GM18868 (cell line): ENCODE results near the gene GRAMD2A.

Source experiments
- ATAC-seq: cut with Tn5 transposase; IDR thresholded peaks from one replicate; pipeline ENCODE4 v1.9.1; 2021; ENCODE audit warnings: mild to moderate bottlenecking, moderate library complexity; ENCODE audit not compliant: unreplicated experiment

Gene GRAMD2A

GRCh38 chr15:72140088-72140487 is 57.5 kb downstream of the GRAMD2A start:
- ATAC-seq: no peak

- ATAC-seq: no peak
Measured at GRCh38 chr15:72139667-72140066, 57.9 kb downstream of the GRAMD2A start.

- no peak for ATAC-seq
Measured at GRCh38 chr15:72136170-72137051, 61.2 kb downstream of the GRAMD2A start.

- no peak for ATAC-seq
Measured at GRCh38 chr15:72135719-72136118, 61.9 kb downstream of the GRAMD2A start.

- ATAC-seq: no peak
Measured at GRCh38 chr15:72133211-72133610, 64.4 kb downstream of the GRAMD2A start.

GRCh38 chr15:72131922-72132321 is 65.7 kb downstream of the GRAMD2A start:
- no peak for ATAC-seq

GRCh38 chr15:72130272-72130671 is 67.3 kb downstream of the GRAMD2A start:
- no peak for ATAC-seq

GRCh38 chr15:72128359-72128758 is 69.2 kb downstream of the GRAMD2A start:
- ATAC-seq: no peak

- ATAC-seq: no peak
Measured at GRCh38 chr15:72127724-72128322, 69.8 kb downstream of the GRAMD2A start.

- ATAC-seq: no peak
Measured at GRCh38 chr15:72124218-72124617, 73.4 kb downstream of the GRAMD2A start.

GRCh38 chr15:72118017-72118978 is 79.3 kb downstream of the GRAMD2A start, which contains the start of the genes MYO9A and SENP8:
Gene MYO9A, minus strand, starts transcription at chr15:72118150. Its CDS starts 71,587 bp downstream, at chr15:72046563.
Gene SENP8, plus strand, starts transcription at chr15:72118403. Its CDS starts 21,221 bp downstream, at chr15:72139624.
- ATAC-seq: peak; percentile 55

- peak; percentile 69 for ATAC-seq
Measured at GRCh38 chr15:72117486-72118016, 80.0 kb downstream of the GRAMD2A start.

GRCh38 chr15:72116731-72117485 is 80.7 kb downstream of the GRAMD2A start:
- no peak for ATAC-seq

GRCh38 chr15:72113347-72114031 is 84.1 kb downstream of the GRAMD2A start:
- no peak for ATAC-seq

- no peak for ATAC-seq
Measured at GRCh38 chr15:72112805-72113204, 84.8 kb downstream of the GRAMD2A start.

- no peak for ATAC-seq
Measured at GRCh38 chr15:72112116-72112515, 85.5 kb downstream of the GRAMD2A start.

- no peak for ATAC-seq
Measured at GRCh38 chr15:72110355-72110754, 87.2 kb downstream of the GRAMD2A start.
